GM12878 (cell line): ENCODE data around the gene DNMT3A. TPM values are rescaled to one million over a fixed set of nuclear protein-coding genes. Genes with fewer than 3 reads are reported as not detected.
"Not testable (repeated sequence)": the region's sequence is repeated elsewhere in the genome, so short reads cannot be mapped to it uniquely, and the experiment has no call there.

Experiments used
- ATAC-seq: fragments of 200-7000 bp; cut with Tn5 transposase; 3 replicates; pipeline ENCODE4 v1.9.1; 2020; ENCODE audit warnings: mild to moderate bottlenecking, moderate library complexity
- BruUV-seq: library from RNA; stranded (reverse); fragments of 400-500 nt; replicated peaks from 2 replicates; lab custom pipeline; 2021; lab: Mats Ljungman, UMichigan
- CTCF ChIA-PET: fragments of 300-600 bp; sonication (Branson Sonifier 250); formaldehyde crosslinking; extraction: SDS; loops from one replicate; lab custom pipeline; 2021; ENCODE audit warnings: inconsistent platforms; lab: Yijun Ruan, JAX
- POLR2A ChIA-PET: fragments of 350-600 bp; formaldehyde crosslinking; extraction: SDS; loops from one replicate; lab custom pipeline; 2021; ENCODE audit warnings: inconsistent platforms; lab: Charles Lee
- RAD21 ChIA-PET: fragments of 300-600 bp; sonication (Branson Sonifier 250); formaldehyde crosslinking; loops from one replicate; lab custom pipeline; 2023; ENCODE audit warnings: antibody characterized with exemption; ENCODE audit not compliant: unreplicated experiment; lab: Charles Lee
- SMC1A ChIA-PET: fragments of 300-600 bp; sonication (Branson Sonifier 250); formaldehyde crosslinking; loops from one replicate; lab custom pipeline; 2023; ENCODE audit not compliant: unreplicated experiment, uncharacterized antibody; lab: Charles Lee
- DNase-seq: peaks from one replicate; pipeline ENCODE4 v3.0.0-alpha.2; 2011; ENCODE audit warnings: low read depth, low spot score
- FAIRE-seq: peaks from 3 replicates; lab custom pipeline; 2011; peaks lifted over from hg19 to GRCh38; lab: Jason Lieb, UNC
- H2AFZ ChIP-seq: 2 replicates; pipeline ENCODE4 v1.6.0; 2011; ENCODE audit warnings: low read depth, low read length, control low read depth; ENCODE audit not compliant: control insufficient read depth
- H3K27ac ChIP-seq: 2 replicates; pipeline ENCODE4 v1.5.1; 2011; ENCODE audit warnings: control low read depth; ENCODE audit not compliant: control insufficient read depth, insufficient read depth
- H3K27me3 ChIP-seq, 2 experiments: replicated peaks in 1 of 2; 2 replicates each; pipeline versions ENCODE4 v1.6.0 to v1.6.1; 2011; ENCODE audit warnings: low read length in 1 of 2; ENCODE audit not compliant: control insufficient read depth in 2 of 2, insufficient read depth in 2 of 2
- H3K36me3 ChIP-seq, 2 experiments: 2 replicates each; pipeline ENCODE4 v1.5.1; 2011; ENCODE audit warnings: low read length in 1 of 2; ENCODE audit not compliant: control insufficient read depth in 2 of 2, insufficient read depth in 2 of 2
- H3K4me1 ChIP-seq: 2 replicates; pipeline ENCODE4 v1.6.1; 2011; ENCODE audit warnings: mild to moderate bottlenecking, low read length, moderate library complexity, mixed read lengths; ENCODE audit not compliant: control insufficient read depth, insufficient read depth
- H3K4me2 ChIP-seq: 2 replicates; pipeline ENCODE4 v1.6.0; 2011; ENCODE audit warnings: control low read depth; ENCODE audit not compliant: control insufficient read depth, insufficient read depth
- H3K4me3 ChIP-seq: fragments of 200-600 bp; sonication (generic); 2 replicates; pipeline ENCODE4 v1.5.1; 2016
- H3K79me2 ChIP-seq: 2 replicates; pipeline ENCODE4 v1.6.0; 2011; ENCODE audit warnings: low read length; ENCODE audit not compliant: control insufficient read depth, insufficient read depth
- H3K9ac ChIP-seq: 2 replicates; pipeline ENCODE4 v1.8.0; 2011; ENCODE audit warnings: low read length, control low read depth, mixed read lengths; ENCODE audit not compliant: control insufficient read depth, insufficient read depth
- H3K9me3 ChIP-seq: replicated peaks from 3 replicates; pipeline ENCODE4 v1.5.1; 2011; ENCODE audit warnings: mild to moderate bottlenecking, low read length; ENCODE audit not compliant: control insufficient read depth, insufficient read depth
- H4K20me1 ChIP-seq: 2 replicates; pipeline ENCODE4 v1.6.0; 2011; ENCODE audit not compliant: control insufficient read depth, insufficient read depth
- NBN ChIP-seq: fragments of 450-650 bp; IDR thresholded peaks from 2 replicates; pipeline ENCODE4 v1.6.1; 2016
- WGBS: methylation state at CpG from one replicate; pipeline ENCODE4 v1.1.6; 2016; ENCODE audit warnings: low lambda C conversion rate; ENCODE audit not compliant: insufficient replicate concordance, insufficient coverage; ENCODE audit errors: missing lambda C conversion rate; 5-methylcytosine and 5-hydroxymethylcytosine counted together
- in situ Hi-C: fragments of 300-500 bp; cut with MboI; formaldehyde crosslinking; loops from 9 replicates; pipeline ENCODE4 v1.14.3; 2018; ENCODE audit warnings: mixed read lengths
- intact Hi-C: fragments of 100-400 bp; cut with micrococcal nuclease; formaldehyde crosslinking; loops from one replicate; pipeline ENCODE4 v1.14.2; 2022; ENCODE audit not compliant: unreplicated experiment
- polyA plus RNA-seq, 11 experiments: library from polyadenylated mRNA; depleted of rRNA in 4 of 11; unstranded in 6 of 11; stranded (reverse) in 5 of 11; fragments of >200 nt; fragmentation: Nextera tagmentation in 4 of 11; fragmentation: Illumina TruSeq in 1 of 11; extraction: Ambion mirVana in 4 of 11; extraction: Trizol in 1 of 11; gene quantifications; 1 replicate in 1 of 11; 2 replicates in 10 of 11; pipeline versions ENCODE4 v1.2.1 to v1.2.3, GENCODE V29; 2011 to 2016; ENCODE audit warnings: inconsistent platforms in 2 of 11, missing spikeins in 2 of 11, low read depth in 1 of 11
- total RNA-seq, 4 experiments: library from RNA; depleted of rRNA in 3 of 4; stranded (reverse); fragments of >200 nt in 3 of 4; fragmentation: Illumina TruSeq in 1 of 4; extraction: Trizol in 1 of 4; gene quantifications; 2 replicates each; pipeline versions ENCODE4 v1.2.1 to v1.2.3, GENCODE V29; 2013 to 2021
- TF ChIP-seq, protein P1 (sequence below): fragments of 450-650 bp; IDR thresholded peaks from 2 replicates; pipeline ENCODE4 v1.6.1; 2017; ENCODE audit warnings: mild to moderate bottlenecking, moderate library complexity

DNMT3A gene
- total and polyA plus RNA-seq, 10 of the 15 experiments (the other 5 are each of a cell fraction or from before 2014, with no cell fraction given), result 7.4 to 51.6 (median 17.4) TPM

DNA sequence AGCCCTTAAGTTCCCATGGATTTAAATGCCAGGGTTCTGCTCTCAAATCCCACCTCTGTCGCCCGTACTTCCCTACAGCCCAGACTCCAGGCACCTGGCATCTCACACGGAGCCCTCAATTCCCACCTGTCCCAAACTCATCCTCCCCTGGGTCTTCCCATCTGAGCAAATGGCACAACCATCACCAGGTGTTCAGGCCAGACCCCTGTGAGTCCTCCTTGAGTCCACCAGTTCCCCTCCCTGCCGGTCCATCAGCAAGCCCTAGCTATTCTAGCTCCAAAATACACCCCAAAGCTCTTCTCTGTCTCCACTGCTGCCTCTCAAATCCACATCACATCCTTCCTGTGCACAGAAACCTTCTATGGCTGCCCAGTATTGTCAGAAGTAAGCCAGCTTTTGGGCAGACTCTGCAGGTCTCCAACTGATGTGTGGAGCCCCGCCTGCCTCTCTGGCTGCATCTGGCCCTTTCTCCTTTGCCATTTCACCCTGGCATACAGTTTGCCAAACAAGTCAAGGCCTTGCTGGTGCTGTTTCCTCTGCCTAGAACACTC is 67.7 kb downstream of the DNMT3A start:
- no TSS peak for BruUV-seq
- Histone ChIP-seq H3K4me3 (no peak overlapping the region), H3K4me1 (peaks cover 59% of the 10 kb centered on the region), H3K9ac (peak overlapping the region; percentile 64), H3K9me3 (no peaks in the 10 kb centered on the region), H4K20me1 (no peaks in the 10 kb centered on the region), H3K36me3 (peaks cover 0 to 14% of the 10 kb centered on the region in 2 experiments; a peak in 2 of 4 replicates), H3K4me2 (peak overlapping the region; percentile 69), H3K27me3 (no peaks in the 10 kb centered on the region), H2AFZ (peak overlapping the region; percentile 37; the same call in 1 of the 2 replicates), H3K79me2 (no peaks in the 10 kb centered on the region), H3K27ac (peak overlapping the region; percentile 86)
- CTCF ChIA-PET, result interaction anchor here (0.7 to 2.2 kb wide), 15 partner anchors 13 to 298 kb away, joined by 3 to 14 read pairs (median 6); no protein-coding TSS in a partner anchor
- intact Hi-C loops, result no loop called here
- ATAC-seq (peak; percentile 2), FAIRE-seq (no peak), DNase-seq (no peak)
- 96% methylated on average over 5 of the region's 5 CpGs for WGBS
- SMC1A ChIA-PET, result interaction anchor here (0.7 to 2.3 kb wide), 18 partner anchors 10 to 333 kb away, joined by 3 to 18 read pairs (median 4); no protein-coding TSS in a partner anchor
- POLR2A ChIA-PET, result interaction anchor here (0.6 to 1.8 kb wide), 13 partner anchors 13 to 179 kb away, joined by 3 to 8 read pairs (median 4); no protein-coding TSS in a partner anchor
- in situ Hi-C loops, result no loop called here
- TF ChIP-seq, protein P1, sequence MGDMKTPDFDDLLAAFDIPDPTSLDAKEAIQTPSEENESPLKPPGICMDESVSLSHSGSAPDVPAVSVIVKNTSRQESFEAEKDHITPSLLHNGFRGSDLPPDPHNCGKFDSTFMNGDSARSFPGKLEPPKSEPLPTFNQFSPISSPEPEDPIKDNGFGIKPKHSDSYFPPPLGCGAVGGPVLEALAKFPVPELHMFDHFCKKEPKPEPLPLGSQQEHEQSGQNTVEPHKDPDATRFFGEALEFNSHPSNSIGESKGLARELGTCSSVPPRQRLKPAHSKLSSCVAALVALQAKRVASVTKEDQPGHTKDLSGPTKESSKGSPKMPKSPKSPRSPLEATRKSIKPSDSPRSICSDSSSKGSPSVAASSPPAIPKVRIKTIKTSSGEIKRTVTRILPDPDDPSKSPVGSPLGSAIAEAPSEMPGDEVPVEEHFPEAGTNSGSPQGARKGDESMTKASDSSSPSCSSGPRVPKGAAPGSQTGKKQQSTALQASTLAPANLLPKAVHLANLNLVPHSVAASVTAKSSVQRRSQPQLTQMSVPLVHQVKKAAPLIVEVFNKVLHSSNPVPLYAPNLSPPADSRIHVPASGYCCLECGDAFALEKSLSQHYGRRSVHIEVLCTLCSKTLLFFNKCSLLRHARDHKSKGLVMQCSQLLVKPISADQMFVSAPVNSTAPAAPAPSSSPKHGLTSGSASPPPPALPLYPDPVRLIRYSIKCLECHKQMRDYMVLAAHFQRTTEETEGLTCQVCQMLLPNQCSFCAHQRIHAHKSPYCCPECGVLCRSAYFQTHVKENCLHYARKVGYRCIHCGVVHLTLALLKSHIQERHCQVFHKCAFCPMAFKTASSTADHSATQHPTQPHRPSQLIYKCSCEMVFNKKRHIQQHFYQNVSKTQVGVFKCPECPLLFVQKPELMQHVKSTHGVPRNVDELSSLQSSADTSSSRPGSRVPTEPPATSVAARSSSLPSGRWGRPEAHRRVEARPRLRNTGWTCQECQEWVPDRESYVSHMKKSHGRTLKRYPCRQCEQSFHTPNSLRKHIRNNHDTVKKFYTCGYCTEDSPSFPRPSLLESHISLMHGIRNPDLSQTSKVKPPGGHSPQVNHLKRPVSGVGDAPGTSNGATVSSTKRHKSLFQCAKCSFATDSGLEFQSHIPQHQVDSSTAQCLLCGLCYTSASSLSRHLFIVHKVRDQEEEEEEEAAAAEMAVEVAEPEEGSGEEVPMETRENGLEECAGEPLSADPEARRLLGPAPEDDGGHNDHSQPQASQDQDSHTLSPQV, result no peak
- TF ChIP-seq NBN, result peak; percentile 4; the same call in 1 of the 2 replicates
- RAD21 ChIA-PET, result interaction anchor here (0.7 to 2.1 kb wide), 16 partner anchors 21 to 292 kb away, joined by 3 to 15 read pairs (median 5); no protein-coding TSS in a partner anchor

- H3K27ac ChIP-seq, H4K20me1 ChIP-seq, H2AFZ ChIP-seq, H3K79me2 ChIP-seq, intact Hi-C loops, H3K4me2 ChIP-seq, ATAC-seq, BruUV-seq, H3K9ac ChIP-seq, in situ Hi-C loops, H3K27me3 ChIP-seq, H3K36me3 ChIP-seq, H3K4me3 ChIP-seq, DNase-seq, FAIRE-seq, H3K9me3 ChIP-seq: not testable (repeated sequence)
- SMC1A ChIA-PET, result interaction anchor here (0.9 to 2.3 kb wide), 12 partner anchors 10 to 294 kb away, joined by 3 to 18 read pairs (median 8); no protein-coding TSS in a partner anchor
- H3K4me1 ChIP-seq, result peaks cover 46% of the 10 kb centered on the region
- RAD21 ChIA-PET, result interaction anchor here (0.6 to 2.1 kb wide), 13 partner anchors 22 to 329 kb away, joined by 3 to 15 read pairs (median 5); no protein-coding TSS in a partner anchor
- 95% methylated on average over 8 of the region's 9 CpGs for WGBS
- POLR2A ChIA-PET, result interaction anchor here (0.6 to 1.8 kb wide), 5 partner anchors 31 to 122 kb away, joined by 3 to 8 read pairs (median 5); no protein-coding TSS in a partner anchor
- CTCF ChIA-PET, result interaction anchor here (1.0 to 2.2 kb wide), 11 partner anchors 13 to 297 kb away, joined by 3 to 14 read pairs (median 6); no protein-coding TSS in a partner anchor
Observed at GRCh38 chr2:25272705-25273104, 69.0 kb downstream of the DNMT3A start.
